HG02885 (cell line): ENCODE measurements around the gene ADAM17.
"Not testable (repeated sequence)": the region's sequence is repeated elsewhere in the genome, so short reads cannot be mapped to it uniquely, and the experiment has no call there.

Source experiments
- ATAC-seq: cut with Tn5 transposase; IDR thresholded peaks from one replicate; pipeline ENCODE4 v1.9.1; 2021; ENCODE audit warnings: mild to moderate bottlenecking; ENCODE audit not compliant: unreplicated experiment, poor library complexity

Gene ADAM17

GRCh38 chr2:9527995-9528787, 27.4 kb downstream of the ADAM17 start:
- ATAC-seq: no peak

DNA sequence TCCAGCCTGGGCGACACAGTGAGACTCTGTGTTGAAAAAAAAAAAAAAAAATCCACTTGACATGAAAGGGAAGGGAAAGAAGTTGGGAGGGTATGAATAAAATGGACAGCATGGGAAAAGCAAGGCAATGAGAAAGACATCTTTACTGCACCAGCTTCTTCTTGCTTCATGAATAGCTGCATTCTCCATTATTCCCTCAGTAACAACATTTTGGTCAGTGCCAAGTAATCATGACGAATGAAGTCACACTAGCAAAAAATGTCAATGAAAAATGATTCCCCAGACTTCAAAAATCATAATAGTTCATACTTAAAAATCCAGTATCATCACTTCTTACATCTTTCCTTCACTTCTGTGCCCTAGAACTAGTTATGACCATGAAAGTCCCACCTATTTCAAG, 30.4 kb downstream of the ADAM17 start:
- no peak for ATAC-seq

DNA sequence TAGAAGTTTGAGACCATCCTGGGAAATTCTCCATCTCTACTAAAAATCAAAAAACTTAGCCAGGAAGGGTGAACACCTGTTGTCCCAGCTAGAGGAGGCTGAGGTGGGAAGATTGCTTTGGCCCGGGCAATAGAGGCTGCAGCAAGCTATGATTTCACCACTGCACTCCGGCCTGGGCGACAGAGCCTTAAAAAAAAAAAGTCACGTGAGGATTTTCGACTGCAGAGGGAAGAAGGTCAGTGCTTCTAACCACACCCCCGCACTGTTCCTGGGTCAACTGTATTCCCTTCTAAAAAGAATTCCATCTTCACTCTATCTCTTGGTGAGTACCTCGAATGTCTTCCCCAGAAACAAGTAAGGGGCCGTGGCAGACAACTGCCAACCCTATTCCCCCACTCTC, 31.3 kb downstream of the ADAM17 start:
- ATAC-seq: no peak

DNA sequence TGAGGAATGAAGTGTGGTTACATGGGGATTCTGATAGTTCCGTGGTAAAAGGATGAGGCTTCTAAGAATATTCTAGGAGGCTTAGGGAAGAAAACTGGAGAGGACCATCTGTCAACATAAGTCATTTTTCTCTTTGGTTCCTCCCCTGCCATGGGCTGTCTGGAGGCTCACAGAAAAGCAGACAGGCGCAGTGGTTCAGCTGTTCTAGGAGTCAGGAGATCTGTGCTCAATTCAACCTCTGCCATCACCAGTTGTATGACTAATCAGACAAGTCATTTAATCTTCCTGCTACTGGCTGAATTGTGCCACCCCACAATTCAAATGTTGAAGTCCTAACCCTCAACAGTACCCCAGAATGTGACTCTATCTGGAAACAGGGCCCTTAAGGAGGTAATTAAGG, 36.4 kb downstream of the ADAM17 start:
- ATAC-seq: no peak

GRCh38 chr2:9518780-9519179, 36.9 kb downstream of the ADAM17 start:
- no peak for ATAC-seq

DNA sequence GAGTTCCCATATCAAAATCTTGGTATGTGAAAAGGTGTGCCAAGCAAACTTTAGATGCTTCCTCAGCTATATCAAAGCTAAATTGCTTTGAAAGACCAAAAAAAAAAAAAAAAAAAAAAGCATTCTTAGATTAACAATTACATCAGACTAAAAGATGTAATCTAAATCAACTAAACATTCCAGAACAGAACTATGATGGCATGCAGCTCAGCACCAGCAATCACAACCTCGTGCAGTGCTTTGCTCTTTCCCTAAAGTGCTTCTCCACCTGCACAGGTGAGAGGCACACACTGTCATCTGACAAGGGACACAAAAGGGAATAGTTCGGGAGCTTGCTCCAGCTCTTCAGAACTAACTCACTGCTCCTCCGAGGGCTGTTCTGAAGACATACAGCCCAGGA, 37.5 kb downstream of the ADAM17 start:
- no peak for ATAC-seq

DNA sequence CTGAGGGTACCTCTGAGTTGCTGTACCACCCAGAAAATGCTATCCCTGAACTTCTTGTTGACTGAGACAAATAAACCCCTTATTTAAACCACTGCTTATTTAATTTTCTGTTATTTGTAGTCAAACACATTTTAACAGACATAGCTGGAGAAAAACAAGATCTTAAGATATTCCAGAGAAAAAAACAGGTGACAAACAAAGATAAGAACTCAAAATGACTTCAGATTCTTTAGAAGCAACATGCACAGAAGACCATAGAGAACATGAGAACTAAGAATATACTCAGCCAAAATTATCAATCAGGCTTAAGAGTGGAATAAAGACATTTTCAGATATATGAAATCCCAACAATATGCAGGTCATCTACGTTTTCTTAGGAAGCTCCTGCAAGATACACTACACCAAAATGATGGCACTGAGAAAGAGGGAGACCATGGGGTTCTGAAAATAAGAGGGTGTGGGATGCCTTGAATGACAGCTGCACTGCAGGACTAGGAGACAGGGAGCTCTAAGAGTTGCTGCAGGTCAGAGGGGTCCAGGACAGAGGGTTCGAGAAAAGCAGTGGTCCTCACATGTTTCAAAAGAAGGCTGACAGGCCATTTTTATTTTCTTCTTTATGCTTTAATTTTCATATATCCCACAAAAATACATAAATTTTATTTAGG, 38.4 kb downstream of the ADAM17 start:
- ATAC-seq: no peak

GRCh38 chr2:9513946-9514345, 41.7 kb downstream of the ADAM17 start:
- not testable (repeated sequence) for ATAC-seq

DNA sequence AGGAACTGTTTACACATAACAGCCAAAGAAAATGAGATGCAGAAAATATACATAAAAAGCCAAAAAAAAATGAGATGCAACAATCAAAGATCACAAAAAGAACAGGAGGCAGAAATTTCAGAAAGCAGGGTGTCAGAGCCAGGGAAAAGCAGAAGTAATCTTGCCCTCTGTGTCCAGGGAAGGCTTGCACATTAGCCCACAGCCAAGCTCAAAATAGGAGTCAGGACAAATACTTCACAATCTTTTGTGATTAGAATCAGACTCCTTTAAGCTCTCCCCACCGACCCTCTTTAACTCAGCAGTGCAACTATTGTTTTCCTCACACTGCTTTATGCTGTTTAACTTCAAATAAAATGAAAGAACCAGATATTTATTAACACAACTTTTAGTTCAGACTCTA, 46.7 kb downstream of the ADAM17 start:
- no peak for ATAC-seq

- ATAC-seq: no peak
Measured at GRCh38 chr2:9498210-9498609, 57.4 kb downstream of the ADAM17 start.

GRCh38 chr2:9497017-9497416, 58.6 kb downstream of the ADAM17 start:
- no peak for ATAC-seq

- ATAC-seq: no peak
Measured at GRCh38 chr2:9494081-9494480, 61.5 kb downstream of the ADAM17 start.

DNA sequence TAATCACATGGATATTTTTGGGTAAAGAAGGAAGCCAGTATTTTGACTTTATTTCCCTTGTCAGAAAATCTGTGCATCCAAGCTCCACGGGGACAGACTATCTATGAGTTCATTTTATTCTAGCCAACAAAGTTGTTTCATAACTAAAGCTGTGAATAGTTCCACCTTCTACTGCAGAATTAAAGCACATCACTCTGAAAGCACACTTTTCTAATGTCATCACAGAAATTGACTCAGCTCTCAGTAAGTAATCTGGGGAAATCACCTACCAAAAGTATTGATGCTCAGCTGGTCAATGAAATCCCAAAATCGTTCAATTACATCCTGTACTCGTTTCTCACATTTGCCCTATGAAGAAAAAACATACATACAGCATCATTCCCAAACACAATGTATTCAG, 62.2 kb downstream of the ADAM17 start:
- ATAC-seq: no peak

DNA sequence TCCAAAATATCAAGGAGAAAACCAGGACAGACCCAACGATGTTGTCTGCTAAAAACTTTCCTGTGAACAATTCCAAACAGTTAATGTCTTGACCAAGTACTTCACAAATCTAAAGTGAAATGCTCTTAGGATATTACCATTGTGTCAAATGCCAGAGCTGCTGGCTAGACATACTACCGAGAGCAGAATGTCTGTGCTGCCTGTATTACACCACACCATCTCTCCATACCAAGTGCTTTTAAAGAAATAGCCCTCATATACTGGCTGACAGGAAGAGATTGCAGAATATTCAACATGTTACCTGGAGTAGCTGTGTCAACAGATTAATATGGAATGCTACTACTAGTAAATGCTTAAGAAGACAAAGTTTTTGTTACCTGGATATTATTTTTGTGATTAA, 62.7 kb downstream of the ADAM17 start:
- ATAC-seq: no peak

DNA sequence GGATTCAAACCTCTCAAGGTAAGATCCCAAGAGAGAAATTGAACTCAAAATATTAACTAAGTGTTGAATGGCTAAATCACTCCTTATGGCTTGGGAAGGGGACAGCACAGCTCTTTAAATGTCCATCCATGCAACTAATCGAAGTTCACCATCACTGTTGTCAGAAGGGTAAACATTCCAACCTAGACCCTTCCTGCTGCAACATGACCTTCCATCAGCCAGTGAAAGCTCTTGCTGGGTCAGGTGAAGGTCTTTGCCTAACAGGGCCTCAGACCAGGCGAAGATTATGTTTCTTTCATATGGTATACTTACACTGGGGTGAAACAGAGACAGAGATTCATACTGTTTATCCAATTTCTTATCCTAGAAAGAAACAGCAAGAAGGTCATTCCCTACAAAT, 64.8 kb downstream of the ADAM17 start:
- no peak for ATAC-seq

- ATAC-seq: no peak
Measured at GRCh38 chr2:9488583-9489547, 66.8 kb downstream of the ADAM17 start.

DNA sequence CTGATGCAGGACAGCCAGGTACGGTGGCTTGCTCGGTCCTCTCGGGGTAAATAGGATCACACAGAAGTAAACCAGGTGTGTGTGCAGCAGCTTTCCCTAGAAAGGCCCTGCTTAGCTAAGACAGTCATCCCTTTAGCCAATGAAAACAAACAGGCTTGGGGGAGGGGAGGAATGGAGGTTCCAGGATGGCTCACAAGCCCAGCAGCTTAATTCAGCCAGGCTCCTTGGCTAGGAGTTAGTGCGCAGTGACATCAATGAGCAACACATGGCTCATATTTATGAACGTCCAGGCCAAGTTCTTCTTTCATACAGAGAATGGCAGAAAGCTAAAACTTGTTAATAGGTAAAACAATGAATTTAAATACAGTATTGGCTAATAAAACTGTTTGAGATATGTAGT, 71.1 kb downstream of the ADAM17 start:
- ATAC-seq: no peak

- ATAC-seq: no peak
Measured at GRCh38 chr2:9483107-9483506, 72.5 kb downstream of the ADAM17 start.

- ATAC-seq: no peak
Measured at GRCh38 chr2:9480157-9480556, 75.5 kb downstream of the ADAM17 start.

GRCh38 chr2:9478526-9478925, 77.1 kb downstream of the ADAM17 start:
- ATAC-seq: no peak

GRCh38 chr2:9477914-9478313, 77.7 kb downstream of the ADAM17 start:
- ATAC-seq: no peak
